WTC11 (cell line): ENCODE measurements around the gene ROBO1.

Experiments
- CTCF ChIP-seq: fragments of 200-600 bp; IDR thresholded peaks from 2 replicates; pipeline ENCODE4 v1.8.0; 2022; ENCODE audit warnings: antibody characterized with exemption
- HMGXB4 ChIP-seq: sonication (generic); formaldehyde crosslinking; IDR thresholded peaks from 2 replicates; pipeline ENCODE4 v1.8.1; 2023; ENCODE audit warnings: mild to moderate bottlenecking, moderate library complexity, missing genetic modification reagents
- ZNF263 ChIP-seq: sonication (generic); formaldehyde crosslinking; IDR thresholded peaks from 2 replicates; pipeline ENCODE4 v1.8.1; 2022; ENCODE audit warnings: low read depth, mild to moderate bottlenecking, moderate library complexity, missing genetic modification reagents

- TF ChIP-seq CTCF = no peak
- TF ChIP-seq HMGXB4 (CRISPR knock-in tag) = no peak
- TF ChIP-seq ZNF263 (CRISPR knock-in tag) = no peak
Measured at GRCh38 chr3:79314962-79315361, 452.8 kb downstream of the ROBO1 start.
